Measurements from ENCODE around the gene PFN3.

The PFN3 gene, protein sequence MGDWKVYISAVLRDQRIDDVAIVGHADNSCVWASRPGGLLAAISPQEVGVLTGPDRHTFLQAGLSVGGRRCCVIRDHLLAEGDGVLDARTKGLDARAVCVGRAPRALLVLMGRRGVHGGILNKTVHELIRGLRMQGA

DNA sequence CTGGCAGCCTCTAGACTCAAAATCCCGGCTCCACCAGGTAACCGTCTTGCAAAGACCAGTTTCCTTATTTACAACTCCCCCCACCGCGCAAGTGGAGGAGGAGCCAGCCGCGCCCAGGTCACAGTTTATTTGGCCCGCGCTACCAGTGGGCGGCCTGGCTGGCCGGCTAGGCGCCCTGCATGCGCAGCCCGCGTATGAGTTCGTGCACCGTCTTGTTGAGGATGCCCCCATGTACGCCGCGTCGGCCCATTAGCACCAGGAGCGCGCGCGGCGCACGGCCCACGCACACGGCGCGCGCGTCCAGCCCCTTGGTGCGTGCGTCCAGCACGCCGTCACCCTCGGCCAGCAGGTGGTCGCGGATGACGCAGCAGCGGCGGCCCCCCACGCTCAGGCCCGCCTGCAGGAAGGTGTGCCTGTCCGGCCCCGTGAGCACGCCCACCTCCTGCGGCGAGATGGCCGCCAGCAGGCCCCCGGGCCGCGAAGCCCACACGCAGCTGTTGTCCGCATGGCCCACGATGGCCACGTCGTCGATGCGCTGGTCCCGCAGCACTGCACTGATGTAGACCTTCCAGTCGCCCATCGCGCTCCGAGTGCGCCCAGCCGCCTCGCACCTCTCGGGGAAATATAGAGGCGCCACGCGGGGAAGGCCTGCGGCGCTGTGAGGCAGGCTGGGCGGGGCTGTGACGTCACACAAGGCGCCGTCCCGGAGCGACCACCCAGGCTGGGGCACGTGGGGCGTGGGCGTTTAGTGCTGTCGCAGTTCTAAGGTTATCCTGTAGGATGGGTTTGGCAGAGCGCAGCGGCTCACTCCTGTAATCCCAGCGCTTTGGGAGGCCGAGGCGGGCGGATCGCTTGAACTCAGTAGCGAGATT lies at the start of gene PFN3:
PFN3 (minus strand) TSS at position 665 of the 872 bp plus-strand sequence; CDS start at position 580, 85 bp downstream.
- DNase-seq (ENCODE audit: low spot score), result no peak

DNA sequence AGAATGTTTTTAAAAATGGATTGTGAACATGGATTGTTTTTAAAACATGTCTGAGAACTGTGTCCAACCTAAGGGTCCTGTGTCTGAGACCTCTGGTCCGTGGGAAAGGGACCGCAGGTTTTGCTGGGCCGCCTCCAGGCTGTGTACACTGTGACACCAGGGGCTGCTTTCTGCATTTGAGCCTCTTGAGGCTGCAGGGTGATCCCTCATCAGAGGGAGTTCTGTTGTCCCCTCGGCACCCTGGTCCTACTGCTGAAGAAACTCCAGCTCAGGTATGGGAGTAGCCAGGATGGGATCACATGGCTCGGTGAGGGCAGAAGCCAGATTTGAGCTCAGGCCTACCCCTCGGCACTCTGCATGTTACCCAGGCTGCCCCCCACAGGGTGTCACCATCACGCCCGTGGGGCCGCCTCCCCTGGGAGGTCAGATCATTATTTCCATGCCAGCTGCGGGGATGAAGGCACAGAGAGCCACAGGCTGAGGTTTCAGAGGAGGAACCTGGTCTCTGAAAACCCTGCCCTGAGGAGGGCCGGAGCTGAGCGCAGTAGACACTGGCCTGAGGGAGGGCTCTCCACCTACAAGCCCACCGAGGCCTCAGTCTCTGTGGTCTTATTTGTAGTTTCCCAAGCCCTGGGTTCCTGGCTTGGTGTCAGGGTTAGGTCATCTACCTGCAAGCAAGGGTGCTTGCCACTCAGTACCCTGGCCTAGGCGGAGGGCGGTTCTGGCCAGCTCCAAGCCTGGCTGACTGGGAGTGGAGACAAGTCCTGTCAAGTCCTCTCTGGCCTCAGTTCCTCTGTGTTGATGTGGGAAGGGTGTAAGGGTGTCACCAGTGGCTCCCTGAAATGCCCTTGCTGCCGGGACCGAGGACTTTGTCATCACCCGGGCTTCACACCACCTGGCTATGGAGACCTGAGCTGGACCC lies 48.9 kb upstream of the PFN3 start:
- no peak for DNase-seq (ENCODE audit: low spot score)

DNA sequence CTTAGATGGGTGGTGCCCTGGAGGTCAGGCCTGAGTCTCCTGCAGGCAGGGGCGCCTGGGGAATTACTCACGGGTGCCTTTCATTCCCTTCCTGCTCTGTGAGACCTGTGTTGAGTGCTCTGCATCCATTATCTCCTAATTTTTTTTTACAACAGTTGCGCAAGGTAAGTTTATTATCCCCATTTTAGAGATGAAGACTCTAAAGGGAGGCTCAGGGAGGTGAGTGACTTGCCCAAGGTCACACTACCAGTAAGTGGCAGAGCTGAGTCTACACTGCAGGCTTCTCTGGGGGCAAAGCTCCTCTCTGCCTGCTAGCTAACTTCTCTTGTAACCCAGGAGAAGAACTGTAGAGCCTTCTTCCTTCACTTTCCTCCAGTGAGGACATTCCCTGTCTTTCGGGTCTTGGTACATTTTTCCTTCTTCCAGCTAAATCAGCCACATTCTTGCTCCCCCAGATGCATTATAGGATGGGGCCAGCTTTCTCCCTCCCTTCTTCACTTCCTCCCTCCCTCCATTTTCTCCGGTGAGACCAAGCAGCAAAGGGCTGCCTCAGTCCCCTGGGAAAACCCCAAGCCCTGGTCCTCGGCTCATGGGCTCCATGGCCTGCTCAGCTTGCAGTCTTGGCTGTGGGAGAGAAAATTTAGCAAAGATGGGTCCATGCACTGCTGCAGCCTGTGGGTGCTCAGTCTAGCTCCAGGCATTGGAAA lies 47.9 kb upstream of the PFN3 start:
- no peak for DNase-seq (ENCODE audit: low spot score)

DNA sequence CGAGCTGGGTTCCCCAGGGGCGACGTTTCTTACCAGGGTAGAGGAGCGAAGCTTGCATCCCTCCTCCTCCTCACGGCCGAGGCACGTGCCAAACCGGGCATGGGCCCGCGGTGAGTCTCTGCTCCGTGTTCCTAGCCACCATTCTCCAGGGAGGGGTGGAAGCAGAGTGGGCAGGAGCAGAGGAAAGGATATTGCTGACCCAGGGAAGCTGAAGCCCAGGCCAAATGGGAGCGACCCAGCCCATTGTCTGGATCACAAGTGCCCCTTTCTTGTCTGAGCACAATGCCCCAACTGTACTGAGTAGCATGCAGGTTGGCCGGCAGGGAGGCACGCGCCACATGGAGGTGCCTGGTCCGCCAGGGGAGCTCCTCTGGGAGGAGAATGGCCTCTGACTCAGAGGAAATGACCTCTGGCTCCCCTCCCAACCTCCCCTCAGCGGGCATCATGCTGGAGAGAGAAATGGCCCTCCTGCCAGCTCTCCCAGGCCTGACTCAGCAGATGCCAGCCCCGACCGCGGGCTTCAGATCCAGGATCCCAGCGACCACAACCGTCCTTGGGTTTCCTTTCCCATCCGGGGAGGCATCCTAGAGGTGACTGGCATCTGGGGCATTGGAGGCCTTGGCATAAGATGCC lies 47.3 kb upstream of the PFN3 start:
- peak; percentile 72 for DNase-seq (ENCODE audit: low spot score)

DNA sequence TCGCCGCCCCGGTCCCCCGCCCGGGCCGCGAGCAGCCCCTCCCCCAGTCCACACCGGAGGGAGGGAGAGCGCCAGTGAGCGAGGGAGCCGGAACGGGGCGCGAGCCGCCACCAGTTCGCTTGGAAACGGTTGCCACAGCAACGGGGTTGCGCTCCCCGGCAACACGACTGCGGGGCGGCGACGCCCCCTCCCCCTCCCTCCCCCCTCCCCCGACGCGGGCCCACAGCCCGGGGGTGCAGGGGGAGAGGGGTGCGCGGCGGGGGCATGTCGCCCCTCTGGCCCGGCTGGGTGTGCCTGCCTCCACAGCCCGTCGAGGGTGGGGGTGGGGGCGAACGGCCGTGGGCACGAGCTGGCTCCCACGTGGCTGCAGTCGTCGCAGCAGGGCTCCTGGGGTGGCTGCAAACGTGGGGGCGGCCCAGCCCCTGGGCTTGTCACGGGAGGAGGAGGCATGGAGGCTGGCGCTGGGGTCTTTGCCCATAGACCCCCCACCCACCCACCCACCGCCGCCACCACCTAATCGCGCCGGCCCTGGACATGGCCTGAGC lies 46.7 kb upstream of the PFN3 start:
- DNase-seq (ENCODE audit: low spot score), result peak; percentile 70

DNA sequence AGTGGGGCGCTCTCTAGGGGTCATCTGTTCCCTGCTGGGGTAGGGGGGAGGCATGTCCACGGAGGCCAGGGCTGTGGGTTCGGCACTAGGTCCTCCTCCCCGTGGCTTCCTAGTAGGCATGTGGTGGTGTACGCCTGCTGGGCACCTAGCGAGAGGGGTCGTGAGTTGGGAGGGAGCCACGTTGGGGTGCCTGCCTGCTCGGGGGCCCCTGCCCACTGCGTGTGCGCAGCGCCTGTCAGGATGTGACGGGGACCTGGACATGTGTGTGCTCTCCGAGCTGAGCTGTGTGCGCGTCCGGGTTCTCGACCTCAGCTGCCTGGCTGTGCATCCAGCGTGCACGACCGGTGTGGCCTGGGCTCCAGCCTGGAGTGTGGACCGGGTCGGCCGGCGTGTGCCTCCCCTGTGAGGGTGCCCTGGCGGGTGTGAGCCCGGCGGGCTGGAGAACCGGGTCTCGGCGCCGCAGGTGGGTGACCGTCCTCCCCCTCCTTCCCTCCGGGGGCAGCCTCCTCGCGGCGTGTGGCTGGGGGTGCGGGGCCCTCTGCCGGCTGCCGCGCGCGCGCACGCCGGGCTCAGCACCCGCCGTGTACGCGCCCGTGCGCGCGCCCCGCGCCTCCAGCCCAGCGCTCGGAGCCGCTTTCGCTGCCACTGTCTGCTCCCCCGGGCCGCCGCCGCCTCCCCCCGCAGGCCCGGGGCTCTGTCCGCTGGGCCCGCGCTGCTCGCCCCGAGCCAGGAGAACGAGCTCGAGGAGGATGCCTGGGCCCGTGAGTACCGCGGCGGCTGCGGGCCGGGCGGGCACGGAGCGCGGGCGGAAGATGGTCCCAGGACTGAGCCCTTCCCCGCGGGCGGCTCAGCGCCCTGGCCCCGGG lies 46.0 kb upstream of the PFN3 start, which contains the start of gene PRR7:
PRR7 (plus strand) TSS at position 615 of the 866 bp plus-strand sequence. CDS start 8,254 bp downstream, outside the sequence.
- peak; percentile 95 for DNase-seq (ENCODE audit: low spot score)

DNA sequence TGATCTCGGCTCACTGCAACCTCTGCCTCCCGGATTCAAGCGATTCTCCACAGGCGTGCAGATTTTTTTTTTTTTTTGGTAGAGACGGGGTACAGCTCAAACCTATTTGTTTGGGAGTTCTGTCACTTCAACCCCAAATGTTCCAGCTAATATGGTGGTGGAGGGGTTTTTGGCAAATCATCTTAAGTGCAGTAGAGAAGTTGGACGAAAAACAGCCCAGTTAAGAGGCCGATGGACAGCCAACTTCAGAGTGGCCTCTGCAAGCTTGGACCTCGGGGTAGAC lies 45.4 kb upstream of the PFN3 start:
- DNase-seq (ENCODE audit: low spot score), result no peak

DNA sequence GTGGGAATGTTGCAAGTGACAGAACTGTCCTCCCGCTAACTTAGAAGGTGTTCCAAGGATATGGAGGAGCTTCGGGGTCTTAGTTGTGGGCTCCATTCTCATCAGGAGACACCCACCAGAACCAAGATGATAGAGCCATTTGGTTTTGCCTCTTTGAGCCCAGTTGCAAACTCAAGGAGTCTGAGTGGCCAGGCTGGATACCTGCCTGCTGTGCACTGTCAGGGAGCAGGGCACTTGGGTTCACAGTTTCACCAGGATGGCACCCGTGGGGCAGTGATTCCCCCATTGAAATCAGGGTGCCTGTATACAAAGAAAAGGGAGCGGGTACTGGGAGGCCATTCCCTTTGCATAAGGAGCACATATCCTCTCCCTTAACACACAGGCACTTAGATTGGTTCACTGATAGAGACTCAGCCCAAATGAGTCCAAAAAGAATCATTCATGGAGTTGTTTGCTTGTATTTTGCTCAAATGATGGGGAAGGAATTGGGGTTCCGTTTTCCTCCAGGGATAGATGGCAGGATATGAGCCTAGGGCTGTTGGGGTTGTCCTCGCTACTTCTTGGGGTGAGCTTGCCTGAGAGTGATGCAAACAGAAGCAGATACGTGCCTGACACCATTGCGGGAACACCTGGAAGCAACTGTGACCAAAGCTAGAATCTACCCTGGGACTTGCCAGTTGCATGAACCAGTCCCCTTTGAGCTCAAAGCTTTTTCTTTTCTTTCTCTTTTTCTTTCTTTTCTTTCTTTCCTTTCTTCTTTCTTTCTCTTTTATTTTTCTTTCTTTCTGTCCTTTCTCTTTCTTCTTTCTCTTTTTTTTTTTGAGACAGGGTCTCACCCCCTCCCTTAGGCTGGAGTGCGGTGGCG lies 44.8 kb upstream of the PFN3 start:
- no peak for DNase-seq (ENCODE audit: low spot score)

DNA sequence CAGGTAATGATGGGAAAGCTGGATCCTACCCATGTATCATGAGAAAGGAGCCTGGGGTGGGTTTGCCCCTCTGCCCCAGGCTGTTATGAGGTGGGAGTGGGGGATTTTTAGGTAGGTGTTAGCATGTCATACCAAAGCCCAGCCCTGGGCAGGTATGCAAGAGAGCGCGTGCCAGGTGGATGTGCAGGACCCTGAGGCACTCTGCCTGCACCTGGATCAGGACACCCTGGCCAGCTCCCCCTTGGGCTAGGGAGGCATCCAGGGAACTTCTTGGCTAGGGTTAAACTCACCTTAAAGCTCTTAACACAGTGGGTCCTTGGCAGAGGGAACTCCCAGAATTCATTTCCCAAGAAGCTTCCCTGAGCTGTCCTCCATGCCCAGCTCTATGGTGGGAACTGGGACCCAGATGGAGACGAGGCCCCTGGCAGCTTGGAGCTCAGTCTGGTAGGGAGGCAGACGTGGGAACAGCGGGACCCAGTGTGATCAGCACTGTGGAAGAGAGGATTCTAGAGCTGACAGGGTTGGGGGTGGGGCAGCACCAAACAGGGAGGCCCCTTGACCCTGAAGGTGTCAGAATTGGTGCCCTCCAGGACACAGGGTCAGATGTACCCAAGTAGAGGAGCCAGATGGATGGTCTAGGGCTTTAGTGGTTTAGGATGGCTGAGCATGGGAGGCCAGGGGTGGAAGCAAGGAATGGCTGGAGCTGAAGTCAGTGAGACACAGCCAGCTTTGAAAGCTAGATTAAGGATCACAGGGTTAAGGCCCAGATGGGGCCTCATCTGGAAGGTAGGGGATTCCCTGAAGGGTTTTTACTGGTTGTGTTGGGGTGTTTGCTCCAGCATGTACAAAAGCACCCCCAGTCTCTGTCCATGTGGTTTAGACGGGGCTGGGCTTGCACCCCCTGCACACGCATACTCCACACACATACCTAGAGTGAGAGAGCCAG lies 43.9 kb upstream of the PFN3 start:
- DNase-seq (ENCODE audit: low spot score), result no peak

DNA sequence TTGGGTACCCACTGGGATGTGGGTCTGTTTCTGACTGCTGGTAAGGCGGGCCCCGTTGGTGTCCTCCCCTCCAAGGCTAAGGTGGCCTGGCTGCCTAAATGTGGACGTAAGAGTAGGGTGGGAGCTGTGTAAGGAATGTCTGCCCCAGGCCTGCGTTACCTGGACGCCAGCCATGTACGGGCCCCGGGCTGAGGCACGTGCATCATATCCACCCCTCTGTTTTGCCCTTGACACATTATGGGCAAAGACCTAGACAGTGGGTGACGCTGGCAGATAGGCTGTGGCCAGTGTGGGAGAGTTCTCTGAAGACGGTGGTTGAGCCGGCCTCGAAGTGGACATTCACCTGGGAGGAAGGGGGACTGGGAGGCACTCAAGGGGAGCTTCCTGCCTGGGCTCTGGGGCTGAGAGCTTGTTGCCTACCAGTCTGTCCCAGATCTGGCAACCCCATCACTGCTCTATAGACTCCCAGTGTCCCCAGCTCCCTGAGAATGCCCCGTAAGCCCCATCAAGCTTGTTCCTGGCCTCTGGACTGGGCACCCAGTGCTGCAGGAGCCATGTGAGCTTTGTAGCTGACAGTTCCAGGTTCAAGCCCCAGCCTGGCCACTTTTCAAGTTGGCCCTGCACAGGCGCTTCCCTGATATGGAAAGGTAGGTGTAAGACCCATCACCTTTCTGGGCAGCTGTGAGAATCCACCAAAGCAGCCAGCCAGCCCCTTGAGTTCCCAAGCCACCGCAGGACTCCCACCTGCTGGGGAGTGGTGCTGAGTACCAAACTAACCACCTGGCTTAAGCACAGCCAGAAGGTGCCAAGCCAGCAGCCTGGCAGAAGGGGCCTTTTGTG lies 42.9 kb upstream of the PFN3 start:
- no peak for DNase-seq (ENCODE audit: low spot score)

DNA sequence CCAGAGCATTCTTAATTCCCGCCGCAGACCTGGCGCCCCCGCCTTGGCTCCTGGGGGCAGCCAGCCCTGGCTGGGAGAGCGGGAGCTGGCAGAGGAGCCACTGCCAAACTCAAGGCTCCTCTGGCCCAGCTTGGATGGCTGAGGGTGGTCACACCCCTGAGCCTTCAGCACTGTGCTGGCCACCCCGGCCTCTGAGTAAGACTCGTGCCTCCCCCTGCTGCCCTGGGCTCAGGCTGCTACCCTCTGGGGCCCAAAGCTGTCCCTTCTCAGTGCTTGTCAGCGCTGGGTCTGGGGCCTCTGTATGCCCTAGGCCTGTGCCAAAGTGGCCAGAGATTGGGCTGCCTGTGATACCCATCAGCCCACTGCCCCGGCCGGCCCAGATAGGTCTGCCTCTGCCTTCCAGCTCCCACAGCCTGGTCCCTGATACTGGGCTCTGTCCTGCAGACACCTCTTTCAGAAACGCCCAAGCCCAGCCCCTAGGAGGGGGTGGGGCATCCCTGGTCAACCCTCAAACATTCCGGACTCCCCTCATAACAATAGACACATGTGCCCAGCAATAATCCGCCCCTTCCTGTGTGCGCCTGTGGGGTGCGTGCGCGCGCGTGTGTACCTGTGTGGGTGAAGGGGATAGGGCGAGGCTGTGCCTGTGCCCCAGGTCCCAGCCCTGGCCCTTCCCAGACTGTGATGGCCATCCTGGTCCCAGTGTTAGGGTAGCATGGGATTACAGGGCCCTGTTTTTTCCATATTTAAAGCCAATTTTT lies 41.8 kb upstream of the PFN3 start:
- DNase-seq (ENCODE audit: low spot score), result no peak

DNA sequence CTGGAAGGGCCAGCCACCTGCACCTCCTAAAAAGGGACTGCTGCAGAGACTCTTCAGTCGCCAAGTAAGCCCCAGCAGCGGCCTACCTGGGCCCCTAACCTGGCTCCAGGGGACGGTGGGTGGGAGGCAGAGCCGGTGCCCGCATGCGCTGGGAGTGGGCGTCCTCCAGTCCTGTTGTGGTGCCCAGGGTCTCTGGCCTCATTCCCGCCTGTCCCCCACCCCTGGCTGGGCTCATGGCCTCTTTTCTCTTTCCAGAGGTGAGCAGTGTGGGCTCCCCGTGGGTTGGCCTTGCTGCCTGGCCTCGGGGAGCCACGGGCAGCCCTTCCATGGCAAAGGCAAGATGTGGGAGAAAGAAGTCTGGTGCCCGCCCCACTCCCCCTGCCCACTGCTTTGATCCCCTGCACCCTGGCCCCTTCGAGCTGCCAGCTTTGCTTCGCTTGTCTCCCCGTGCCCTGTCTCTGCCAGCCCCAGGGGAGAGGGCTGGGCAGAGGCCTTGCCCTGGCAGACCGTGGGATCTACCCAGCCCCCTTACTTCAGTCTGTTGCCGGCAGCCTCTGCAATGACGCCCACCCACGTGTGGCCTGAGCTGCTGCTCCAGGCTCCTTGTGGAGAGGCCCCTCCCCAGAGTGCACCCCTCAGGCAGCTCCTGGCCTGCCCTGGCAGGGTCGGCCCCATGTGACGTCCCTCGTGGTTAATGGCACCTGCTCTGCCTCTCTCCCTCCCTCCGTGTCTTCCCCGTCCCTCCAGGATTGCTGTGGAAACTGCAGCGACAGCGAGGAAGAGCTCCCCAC lies 40.7 kb upstream of the PFN3 start:
- DNase-seq (ENCODE audit: low spot score), result no peak

DNA sequence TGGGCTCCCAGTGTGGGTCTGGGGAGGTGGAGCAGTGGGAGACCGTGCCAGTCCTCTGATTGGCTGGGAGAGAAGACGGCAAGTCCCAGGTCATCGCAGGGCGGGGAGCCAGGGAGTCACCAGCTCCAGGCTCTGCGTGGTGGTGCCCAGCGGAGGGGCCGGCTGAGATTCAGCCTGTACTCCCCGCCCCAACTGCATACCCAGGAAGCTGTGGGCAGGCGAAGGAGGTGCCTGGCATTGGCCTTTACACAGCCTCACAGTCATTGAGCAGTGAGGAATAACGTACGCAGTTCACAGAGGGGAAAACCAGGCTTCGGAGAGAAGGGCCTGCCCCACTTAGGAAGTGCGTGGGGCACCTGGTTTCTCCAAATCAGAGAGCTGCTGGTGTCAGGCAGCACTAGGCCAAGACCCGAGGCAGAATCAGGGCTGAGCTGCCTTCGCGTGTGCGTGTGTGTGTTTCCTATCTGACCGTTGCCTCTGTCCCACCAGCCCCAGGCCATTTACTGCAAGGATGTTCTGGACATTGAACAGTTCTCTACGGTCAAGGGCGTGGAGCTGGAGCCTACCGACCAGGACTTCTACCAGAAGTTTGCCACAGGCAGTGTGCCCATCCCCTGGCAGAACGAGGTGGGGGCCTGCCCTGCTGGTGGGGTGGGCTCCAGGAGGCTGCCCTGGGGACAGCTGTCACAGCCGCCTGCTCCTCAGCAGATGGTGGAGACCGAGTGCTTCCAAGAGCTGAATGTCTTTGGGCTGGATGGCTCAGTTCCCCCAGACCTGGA lies 39.9 kb upstream of the PFN3 start:
- DNase-seq (ENCODE audit: low spot score), result no peak

DNA sequence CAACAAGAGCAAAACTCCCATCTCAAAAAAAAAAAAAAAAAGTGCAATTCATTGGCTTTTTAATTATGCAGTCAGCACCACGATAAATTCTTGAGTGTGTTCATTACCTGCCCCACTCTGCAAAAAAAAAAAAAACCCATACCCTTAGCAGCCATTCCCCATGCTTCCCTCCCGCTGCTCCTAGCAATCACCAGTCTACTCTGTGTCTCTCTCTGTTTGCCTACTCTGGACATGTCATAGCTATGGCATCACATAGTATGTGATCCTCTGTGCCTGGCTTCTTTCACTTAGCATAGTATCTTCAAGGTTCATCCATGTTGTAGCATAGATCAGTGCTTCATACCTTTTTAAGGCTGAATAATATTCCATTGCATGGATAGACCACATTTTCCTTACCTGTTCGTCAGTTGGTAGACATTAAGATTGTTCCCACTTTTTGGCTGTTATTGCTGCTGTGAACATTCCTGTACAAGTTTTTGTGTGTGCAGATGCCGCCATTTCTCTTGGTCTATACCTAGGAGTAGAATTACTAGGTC lies 39.1 kb upstream of the PFN3 start:
- no peak for DNase-seq (ENCODE audit: low spot score)

DNA sequence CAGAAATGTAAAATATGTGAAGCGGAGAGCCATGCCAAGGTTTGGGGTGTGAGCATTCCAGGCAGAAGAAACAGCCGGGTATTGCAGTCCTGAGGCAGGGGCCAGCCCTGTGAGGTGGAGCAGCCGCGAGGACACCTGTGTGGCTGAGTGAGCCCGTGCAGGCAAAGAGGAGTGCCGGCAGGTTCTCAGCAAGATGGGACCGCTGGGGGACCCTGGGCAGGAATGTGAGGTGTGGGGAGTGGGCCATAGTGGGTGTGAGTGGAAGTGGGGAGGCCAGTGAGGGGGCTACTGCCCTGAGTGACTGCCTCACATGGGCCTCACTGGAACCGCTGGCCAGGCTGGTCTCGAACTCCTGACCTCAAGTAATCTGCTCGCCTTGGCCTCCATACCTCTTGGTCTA lies 38.0 kb upstream of the PFN3 start:
- DNase-seq (ENCODE audit: low spot score), result no peak

All from hepatic stellate cell (primary cell).